ENCODE measurements around the gene ACVR1B. TPM values are rescaled to one million over a fixed set of nuclear protein-coding genes. Genes with fewer than 3 reads are reported as not detected.
A peak's percentile ranks its signal among the peaks of the same experiment; 100 is the strongest.

Gene ACVR1B
- 23.6 TPM for total RNA-seq

- DNase-seq (ENCODE audit: extremely low spot score in 2 of 2): peak in 1 of 2 donors; percentile 92
- intact Hi-C loops (cut with DNase I): no loop called here
- Histone ChIP-seq H3K36me3 (no peaks in the 10 kb centered on the region), H3K4me3 (peak within 1 kb of the TSS; percentile 83 to 91), H3K27me3 (no peaks in the 10 kb centered on the region), H3K9me3 (no peaks in the 10 kb centered on the region), H3K4me1 (peaks cover 41% of the 10 kb centered on the region), H3K27ac (peak within 1 kb of the TSS; percentile 92)
- TF ChIP-seq POLR2AphosphoS5 (IDR thresholded peaks at IDR 0.05; ENCODE audit: insufficient read depth in 1 of 2, low read depth in 1 of 2): peak in 1 of 2 donors; percentile 78
- no peak for TF ChIP-seq CTCF (IDR thresholded peaks at IDR 0.05)
- peak in 1 of 2 donors; percentile 66 for TF ChIP-seq POLR2A (IDR thresholded peaks at IDR 0.05)
Observed at GRCh38 chr12:51951199-51951842, at the start of gene ACVR1B. Gene ACVR1B (plus strand): TSS chr12:51951699. CDS start chr12:51951744, 45 bp downstream.

GRCh38 chr12:51901881-51902280 lies 49.6 kb upstream of the ACVR1B start:
- Histone ChIP-seq H3K27me3 (no peaks in the 10 kb centered on the region), H3K27ac (no peak overlapping the region), H3K36me3 (no peaks in the 10 kb centered on the region), H3K9me3 (no peaks in the 10 kb centered on the region), H3K4me3 (no peak overlapping the region), H3K4me1 (peaks cover 26% of the 10 kb centered on the region)
- TF ChIP-seq POLR2A (IDR thresholded peaks at IDR 0.05) (no peak), POLR2AphosphoS5 (IDR thresholded peaks at IDR 0.05; ENCODE audit: insufficient read depth in 1 of 2, low read depth in 1 of 2) (no peak), CTCF (IDR thresholded peaks at IDR 0.05) (no peak)
- DNase-seq (ENCODE audit: extremely low spot score in 2 of 2): no peak
- intact Hi-C loops (cut with DNase I): no loop called here

- no peak for TF ChIP-seq POLR2A (IDR thresholded peaks at IDR 0.05)
- peak in 1 of 2 donors; percentile 57 for TF ChIP-seq POLR2AphosphoS5 (IDR thresholded peaks at IDR 0.05; ENCODE audit: insufficient read depth in 1 of 2, low read depth in 1 of 2)
- DNase-seq (ENCODE audit: extremely low spot score in 2 of 2): no peak
- intact Hi-C loops (cut with DNase I): no loop called here
- H3K27ac ChIP-seq: peak overlapping the region; percentile 95
- peaks cover 48% of the 10 kb centered on the region for H3K4me1 ChIP-seq
- no peaks in the 10 kb centered on the region for H3K27me3 ChIP-seq
- H3K36me3 ChIP-seq: no peaks in the 10 kb centered on the region
- H3K4me3 ChIP-seq: peak overlapping the region in 1 of 2 donors; percentile 66
- H3K9me3 ChIP-seq: no peaks in the 10 kb centered on the region
Observed at GRCh38 chr12:51904951-51905470, 46.5 kb upstream of the ACVR1B start.

- intact Hi-C loops (cut with DNase I): no loop called here
- DNase-seq (ENCODE audit: extremely low spot score in 2 of 2): peak in 1 of 2 donors; percentile 95
Observed at GRCh38 chr12:51905471-51906429, 45.7 kb upstream of the ACVR1B start.

More at GRCh38 chr12:51905471-51906429, 45.7 kb upstream of the ACVR1B start:
- Histone ChIP-seq H3K27me3 (no peaks in the 10 kb centered on the region), H3K9me3 (no peaks in the 10 kb centered on the region), H3K4me3 (peak overlapping the region; percentile 59 to 66), H3K36me3 (no peaks in the 10 kb centered on the region), H3K27ac (peak overlapping the region; percentile 95), H3K4me1 (peaks cover 55% of the 10 kb centered on the region)
- TF ChIP-seq POLR2A (IDR thresholded peaks at IDR 0.05): peak in 1 of 2 donors; percentile 25
- TF ChIP-seq POLR2AphosphoS5 (IDR thresholded peaks at IDR 0.05; ENCODE audit: insufficient read depth in 1 of 2, low read depth in 1 of 2): peak in 1 of 2 donors; percentile 52
- no peak for TF ChIP-seq CTCF (IDR thresholded peaks at IDR 0.05)

Measured in vagina (tissue), 2 donors.